ENCODE data around the gene PSMB4. TPM values are rescaled to one million over a fixed set of nuclear protein-coding genes. Genes with fewer than 3 reads are reported as not detected.

PSMB4 gene
- total RNA-seq, 1 experiment from 2014 or later = 413 TPM

DNA sequence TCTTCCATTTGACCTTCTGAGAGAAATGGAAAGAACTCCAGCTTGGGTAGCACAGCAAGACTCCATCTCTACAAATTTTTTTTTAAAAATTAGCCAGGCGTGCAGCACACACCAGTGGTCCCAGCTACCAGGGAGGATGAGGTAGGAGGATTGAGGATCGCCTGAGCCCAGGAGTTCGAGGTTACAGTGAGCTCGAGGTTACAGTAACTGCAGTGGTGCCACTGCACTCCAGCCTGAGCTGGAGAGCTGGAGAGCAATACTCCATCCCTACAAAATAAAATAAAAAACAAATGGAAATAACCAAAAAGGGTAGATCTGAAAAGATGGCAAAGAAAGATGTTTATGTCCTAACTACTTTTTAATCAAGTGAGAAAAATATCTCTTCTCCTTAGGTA lies 45.4 kb downstream of the PSMB4 start:
- Histone ChIP-seq H3K4me2 (ENCODE audit: insufficient read depth, insufficient read length, low read length) (no peak overlapping the region), H3K9me3 (ENCODE audit: control insufficient read depth, low read depth, low read length) (no peaks in the 10 kb centered on the region), H4K20me1 (ENCODE audit: control insufficient read depth, insufficient read depth, insufficient read length) (no peaks in the 10 kb centered on the region), H3K14ac (ENCODE audit: insufficient read depth, low read length) (no peak overlapping the region), H2BK12ac (ENCODE audit: insufficient read length, low read depth, low read length) (no peak overlapping the region), H3K23me2 (ENCODE audit: insufficient read length, low read depth, low read length, poor library complexity, severe bottlenecking) (no peaks in the 10 kb centered on the region), H3K4ac (ENCODE audit: low read depth, low read length) (no peak overlapping the region), H3K56ac (ENCODE audit: insufficient read length, low read depth, low read length) (no peak overlapping the region), H2BK20ac (ENCODE audit: low read depth, low read length, poor library complexity, severe bottlenecking) (no peak overlapping the region), H3K79me2 (ENCODE audit: insufficient read depth, low read length) (peaks cover 50% of the 10 kb centered on the region; the same call in 1 of the 2 replicates), H3K9ac (ENCODE audit: extremely low read depth, insufficient read length, low read length) (no peak overlapping the region), H2BK15ac (ENCODE audit: low read depth, low read length) (no peak overlapping the region), H3K27me3 (ENCODE audit: insufficient read depth, low read length) (no peaks in the 10 kb centered on the region), H4K5ac (ENCODE audit: insufficient read length, low read depth, low read length) (no peak overlapping the region), H3K27ac (ENCODE audit: insufficient read length, low read depth, low read length) (no peak overlapping the region), H3K4me1 (ENCODE audit: insufficient read depth, low read length) (no peaks in the 10 kb centered on the region), H2AK5ac (ENCODE audit: insufficient read length, low read length) (no peak overlapping the region), H2BK5ac (ENCODE audit: insufficient read length, low read length) (no peak overlapping the region), H3K23ac (ENCODE audit: insufficient read length, low read depth, low read length) (no peak overlapping the region), H3K79me1 (ENCODE audit: insufficient read depth, low read depth, low read length, poor library complexity, severe bottlenecking) (peaks cover 13% of the 10 kb centered on the region), H4K91ac (ENCODE audit: insufficient read length, low read depth, low read length) (no peak overlapping the region), H3T11ph (ENCODE audit: low read length) (no peak overlapping the region), H2BK120ac (ENCODE audit: low read depth, low read length, poor library complexity, severe bottlenecking) (no peak overlapping the region), H3K18ac (ENCODE audit: insufficient read length, low read depth, low read length) (no peak overlapping the region), H4K8ac (replicated peaks; ENCODE audit: insufficient read length, low read depth, low read length) (no peak overlapping the region), H2AFZ (ENCODE audit: low read length) (no peak overlapping the region)
- Mint-ChIP-seq H3K9me3 (no peaks in the 10 kb centered on the region), H3K4me1 (peaks cover 7 to 16% of the 10 kb centered on the region in 2 experiments), H3K27ac (peak overlapping the region in 2 of 3 experiments; percentile 10 to 94; a peak in 3 of 7 replicates), H3K27me3 (ENCODE audit: low read depth) (no peaks in the 10 kb centered on the region), H3K4me3 (no peak overlapping the region), H3K36me3 (ENCODE audit: insufficient read depth in 1 of 3, low read depth in 3 of 3) (peaks cover 5 to 26% (median 21%) of the 10 kb centered on the region in 3 experiments; a peak in 5 of 7 replicates)
- no CpG with 5 or more reads among the region's 4 CpGs for WGBS (ENCODE audit: extremely low coverage, insufficient read length, low lambda C conversion rate)
- no peak for TF ChIP-seq CTCF (conservative IDR thresholded peaks at IDR 0.05)
- DNase-seq = no peak
